HepG2 (cell line): Measurements from ENCODE around the gene NAP1L1. TPM values are rescaled to one million over a fixed set of nuclear protein-coding genes. Genes with fewer than 3 reads are reported as not detected.

ENCODE experiments used
- ATAC-seq: fragments of 200-7000 bp; cut with Tn5 transposase; 3 replicates; pipeline ENCODE4 v1.9.1; 2020; ENCODE audit warnings: mild to moderate bottlenecking, moderate library complexity
- BruUV-seq: library from RNA; stranded (reverse); fragments of 400-500 nt; replicated peaks from 2 replicates; lab custom pipeline; 2021; lab: Mats Ljungman, UMichigan
- CTCF ChIA-PET: fragments of 300-600 bp; formaldehyde crosslinking; extraction: SDS; loops from one replicate; lab custom pipeline; 2021; ENCODE audit warnings: low total read pairs, inconsistent platforms, low intra/inter-chr PET ratio; lab: Yijun Ruan, JAX
- POLR2A ChIA-PET: fragments of 350-600 bp; sonication (Branson Sonifier 250); formaldehyde crosslinking; loops from one replicate; lab custom pipeline; 2020; ENCODE audit warnings: antibody characterized with exemption, inconsistent platforms; lab: Yijun Ruan, JAX
- DNase-seq: peaks from one replicate; pipeline ENCODE4 v3.0.0-alpha.2; 2015; ENCODE audit warnings: low spot score
- FAIRE-seq: peaks from 3 replicates; lab custom pipeline; 2011; peaks lifted over from hg19 to GRCh38; lab: Jason Lieb, UNC
- H2AFZ ChIP-seq: one replicate; pipeline ENCODE4 v1.6.1; 2011; ENCODE audit warnings: low read length, inconsistent platforms
- H3K27ac ChIP-seq: fragments of 300-600 bp; 3 replicates; pipeline ENCODE4 v1.8.0; 2011; ENCODE audit warnings: mixed run types, mild to moderate bottlenecking, mixed read lengths, low read length, inconsistent platforms; ENCODE audit not compliant: insufficient read depth; ENCODE audit errors: extremely low read length
- H3K27me3 ChIP-seq, 2 experiments: fragments of 200-600 bp in 1 of 2; 2 replicates in 1 of 2; 3 replicates in 1 of 2; pipeline versions ENCODE4 v1.6.0 to v1.8.0; 2011; ENCODE audit warnings: low read length in 2 of 2, mild to moderate bottlenecking in 2 of 2, moderate library complexity in 2 of 2, inconsistent platforms in 1 of 2; ENCODE audit not compliant: insufficient read depth in 2 of 2, control insufficient read depth in 1 of 2
- H3K36me3 ChIP-seq, 2 experiments: fragments of 200-600 bp in 1 of 2; replicated peaks in 1 of 2; 2 replicates in 1 of 2; 3 replicates in 1 of 2; pipeline versions ENCODE4 v1.5.1 to v1.8.0; 2011; ENCODE audit warnings: low read length in 2 of 2, inconsistent platforms in 1 of 2; ENCODE audit not compliant: insufficient read depth in 2 of 2, control insufficient read depth in 1 of 2
- H3K4me1 ChIP-seq: 2 replicates; pipeline ENCODE4 v1.5.1; 2012; ENCODE audit warnings: low read length, inconsistent platforms; ENCODE audit not compliant: insufficient read depth
- H3K4me2 ChIP-seq: 2 replicates; pipeline ENCODE4 v1.6.0; 2011; ENCODE audit warnings: low read depth, low read length, inconsistent platforms
- H3K4me3 ChIP-seq, 3 experiments: fragments of 200-600 bp in 1 of 3; sonication (generic), shearing (Covaris generic) in 1 of 3; replicated peaks in 1 of 3; 2 replicates each; pipeline ENCODE4 v1.5.1; 2011 to 2016; ENCODE audit warnings: low read length in 3 of 3, inconsistent platforms in 2 of 3, low read depth in 2 of 3, mild to moderate bottlenecking in 2 of 3, control low read depth in 1 of 3, mixed read lengths in 1 of 3; ENCODE audit not compliant: insufficient read depth in 1 of 3
- H3K79me2 ChIP-seq: one replicate; pipeline ENCODE4 v1.6.1; 2011; ENCODE audit warnings: low read length, inconsistent platforms; ENCODE audit not compliant: insufficient read depth
- H3K9ac ChIP-seq: 2 replicates; pipeline ENCODE4 v1.6.0; 2011; ENCODE audit warnings: mild to moderate bottlenecking, low read depth, low read length, inconsistent platforms; ENCODE audit not compliant: insufficient read depth
- H3K9me3 ChIP-seq: 2 replicates; pipeline ENCODE4 v1.5.1; 2012; ENCODE audit warnings: mild to moderate bottlenecking, low read length
- H4K20me1 ChIP-seq: 2 replicates; pipeline ENCODE4 v1.6.0; 2011; ENCODE audit warnings: inconsistent platforms, mild to moderate bottlenecking, low read length, moderate library complexity; ENCODE audit not compliant: insufficient read depth
- CBX5 ChIP-seq: sonication (generic); formaldehyde crosslinking; IDR thresholded peaks from 2 replicates; pipeline ENCODE4 v1.4.0; 2020; ENCODE audit warnings: missing genetic modification reagents, borderline replicate concordance
- CCAR2 ChIP-seq: fragments of 200-400 bp; formaldehyde crosslinking; optimal IDR thresholded peaks from 2 replicates; pipeline ENCODE3; 2018; ENCODE audit warnings: low read depth, mild to moderate bottlenecking, low read length, moderate library complexity
- CEBPG ChIP-seq: IDR thresholded peaks from 2 replicates; pipeline ENCODE4 v1.6.1; 2016
- KLF15 ChIP-seq: sonication (generic); formaldehyde crosslinking; IDR thresholded peaks from 2 replicates; pipeline ENCODE4 v1.8.1; 2023; ENCODE audit warnings: borderline replicate concordance, mild to moderate bottlenecking, inconsistent platforms, missing genetic modification reagents, mixed read lengths
- KLF9 ChIP-seq: IDR thresholded peaks from 2 replicates; pipeline ENCODE4 v1.6.1; 2016; ENCODE audit warnings: low read depth
- SALL1 ChIP-seq: sonication (generic); formaldehyde crosslinking; IDR thresholded peaks from 2 replicates; pipeline ENCODE4 v1.8.0; 2022; ENCODE audit warnings: mild to moderate bottlenecking, missing genetic modification reagents
- SNAPC2 ChIP-seq: sonication (generic); formaldehyde crosslinking; IDR thresholded peaks from 2 replicates; pipeline ENCODE4 v1.8.1; 2022; ENCODE audit warnings: mild to moderate bottlenecking, missing genetic modification reagents
- SRSF1 ChIP-seq: fragments of 200-400 bp; formaldehyde crosslinking; optimal IDR thresholded peaks from 2 replicates; pipeline ENCODE3; 2017; ENCODE audit warnings: mild to moderate bottlenecking, low read depth, low read length, moderate library complexity
- ZC3H13 ChIP-seq: sonication (generic); formaldehyde crosslinking; IDR thresholded peaks from 2 replicates; pipeline ENCODE4 v1.8.1; 2023; ENCODE audit warnings: mild to moderate bottlenecking, missing genetic modification reagents, moderate library complexity
- ZKSCAN8 ChIP-seq: IDR thresholded peaks from 2 replicates; pipeline ENCODE4 v1.6.1; 2016; ENCODE audit warnings: borderline replicate concordance, missing genetic modification reagents, missing compliant biosample characterization
- ZNF24 ChIP-seq: fragments of 450-650 bp; IDR thresholded peaks from 2 replicates; pipeline ENCODE4 v1.6.1; 2017; ENCODE audit warnings: antibody characterized with exemption, mild to moderate bottlenecking
- ZNF562 ChIP-seq: sonication (generic); formaldehyde crosslinking; IDR thresholded peaks from 2 replicates; pipeline ENCODE4 v1.8.0; 2022; ENCODE audit warnings: missing genetic modification reagents, borderline replicate concordance
- ZNF766 ChIP-seq: sonication (generic); formaldehyde crosslinking; IDR thresholded peaks from 2 replicates; pipeline ENCODE4 v1.5.0; 2020; ENCODE audit warnings: missing genetic modification reagents, borderline replicate concordance
- ZNF816 ChIP-seq: sonication (generic); formaldehyde crosslinking; IDR thresholded peaks from 2 replicates; pipeline ENCODE4 v1.8.0; 2022; ENCODE audit warnings: missing genetic modification reagents, mild to moderate bottlenecking, borderline replicate concordance
- ZSCAN9 ChIP-seq: IDR thresholded peaks from 2 replicates; pipeline ENCODE4 v1.6.1; 2016; ENCODE audit warnings: borderline replicate concordance
- WGBS: methylation state at CpG from one replicate; pipeline ENCODE4 v1.1.6; 2017; ENCODE audit warnings: low lambda C conversion rate; 5-methylcytosine and 5-hydroxymethylcytosine counted together
- in situ Hi-C: cut with HindIII; loops from 2 replicates; pipeline ENCODE4 v1.10.0; 2017; ENCODE audit warnings: low pct_unique_long_range_greater_than_20kb; ENCODE audit not compliant: extremely low pct_ligation_motif_present
- intact Hi-C: fragments of 100-400 bp; cut with micrococcal nuclease; formaldehyde crosslinking; loops from one replicate; pipeline ENCODE4 v1.10.0; 2022; ENCODE audit not compliant: unreplicated experiment
- polyA plus RNA-seq, 8 experiments: library from polyadenylated mRNA; depleted of rRNA in 3 of 8; stranded (reverse) in 7 of 8; unstranded in 1 of 8; fragments of >200 nt; fragmentation: Illumina TruSeq in 4 of 8; extraction: Trizol in 4 of 8; gene quantifications; 2 replicates each; pipeline versions ENCODE4 v1.2.1 to v1.2.3, GENCODE V29; 2011 to 2016; ENCODE audit warnings: low read depth in 4 of 8, missing spikeins in 1 of 8, mixed read lengths in 1 of 8; ENCODE audit not compliant: insufficient read depth in 1 of 8
- total RNA-seq, 5 experiments: library from RNA; depleted of rRNA; stranded (reverse); fragments of >200 nt; fragmentation: Illumina TruSeq; extraction: Trizol; gene quantifications; 2 replicates each; pipeline ENCODE4 v1.2.3, GENCODE V29; 2016; ENCODE audit warnings: low read depth in 1 of 5
- TF ChIP-seq, protein P1 (sequence below): IDR thresholded peaks from 2 replicates; pipeline ENCODE4 v1.6.1; 2016; ENCODE audit warnings: missing genetic modification reagents, missing compliant biosample characterization
- TF ChIP-seq, protein P2 (sequence below): sonication (generic); formaldehyde crosslinking; IDR thresholded peaks from 2 replicates; pipeline ENCODE4 v1.9.0; 2021; ENCODE audit warnings: missing genetic modification reagents, borderline replicate concordance
- TF ChIP-seq, protein P3 (sequence below): sonication (generic); formaldehyde crosslinking; conservative IDR thresholded peaks from 2 replicates; pipeline ENCODE4 v1.4.0; 2020; ENCODE audit warnings: missing genetic modification reagents
- TF ChIP-seq, protein P4 (sequence below): sonication (generic); formaldehyde crosslinking; IDR thresholded peaks from 2 replicates; pipeline ENCODE4 v1.4.0; 2020; ENCODE audit warnings: mild to moderate bottlenecking, missing genetic modification reagents
- TF ChIP-seq, protein P5 (sequence below), 2 experiments: sonication (generic) in 1 of 2; formaldehyde crosslinking in 1 of 2; IDR thresholded peaks; 2 replicates each; pipeline versions ENCODE4 v1.5.1 to v1.6.1; 2011 to 2020; ENCODE audit warnings: borderline replicate concordance in 1 of 2, low read depth in 1 of 2, low read length in 1 of 2, mild to moderate bottlenecking in 1 of 2, missing genetic modification reagents in 1 of 2, moderate library complexity in 1 of 2

Gene NAP1L1
- total and polyA plus RNA-seq, 2 of the 13 experiments (the other 11 are each of a cell fraction or from before 2014, with no cell fraction given): 207 to 309 TPM

DNA sequence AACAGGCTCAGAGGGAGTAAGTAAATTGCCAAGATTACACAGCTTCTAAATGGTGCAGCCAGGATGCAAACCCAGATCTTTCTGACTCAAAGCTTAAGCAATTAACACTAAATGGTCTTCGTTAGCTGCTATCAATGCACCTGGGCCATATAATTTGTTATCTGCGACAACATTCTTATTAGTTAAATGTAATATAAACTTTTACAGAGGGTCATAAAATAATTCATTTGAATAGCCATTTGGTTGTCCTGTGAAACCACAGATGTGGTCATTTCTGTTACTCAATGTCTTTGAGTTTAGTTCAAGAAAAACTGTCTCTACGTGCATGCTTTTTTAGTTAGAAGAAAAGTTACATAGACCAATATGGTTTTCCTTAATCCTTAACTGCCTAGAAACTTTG lies 22.1 kb upstream of the NAP1L1 start:
- H2AFZ ChIP-seq: no peak overlapping the region
- ChIA-PET CTCF (no interaction called here), POLR2A (no interaction called here)
- H3K9me3 ChIP-seq: no peaks in the 10 kb centered on the region
- H3K4me1 ChIP-seq: no peaks in the 10 kb centered on the region
- WGBS: 20% methylated on average over 3 of the region's 3 CpGs
- no peaks in the 10 kb centered on the region for H4K20me1 ChIP-seq
- in situ Hi-C loops: no loop called here
- H3K9ac ChIP-seq: no peak overlapping the region
- intact Hi-C loops: no loop called here
- FAIRE-seq: no peak
- no peak overlapping the region for H3K4me3 ChIP-seq
- no peak overlapping the region for H3K27ac ChIP-seq
- no peak for ATAC-seq
- TF ChIP-seq ZNF562 (no peak), ZC3H13 (no peak), SRSF1 (no peak), KLF9 (CRISPR knock-in tag) (no peak), SNAPC2 (CRISPR knock-in tag) (no peak), CCAR2 (no peak), ZSCAN9 (CRISPR knock-in tag) (no peak), SALL1 (CRISPR knock-in tag) (no peak), KLF15 (no peak), ZNF766 (CRISPR knock-in tag) (no peak), ZNF816 (CRISPR knock-in tag) (no peak), ZNF24 (no peak), ZKSCAN8 (no peak), CEBPG (CRISPR knock-in tag) (no peak), CBX5 (CRISPR knock-in tag) (no peak)
- TF ChIP-seq, protein P1, sequence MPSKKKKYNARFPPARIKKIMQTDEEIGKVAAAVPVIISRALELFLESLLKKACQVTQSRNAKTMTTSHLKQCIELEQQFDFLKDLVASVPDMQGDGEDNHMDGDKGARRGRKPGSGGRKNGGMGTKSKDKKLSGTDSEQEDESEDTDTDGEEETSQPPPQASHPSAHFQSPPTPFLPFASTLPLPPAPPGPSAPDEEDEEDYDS: no peak
- TF ChIP-seq, protein P2, sequence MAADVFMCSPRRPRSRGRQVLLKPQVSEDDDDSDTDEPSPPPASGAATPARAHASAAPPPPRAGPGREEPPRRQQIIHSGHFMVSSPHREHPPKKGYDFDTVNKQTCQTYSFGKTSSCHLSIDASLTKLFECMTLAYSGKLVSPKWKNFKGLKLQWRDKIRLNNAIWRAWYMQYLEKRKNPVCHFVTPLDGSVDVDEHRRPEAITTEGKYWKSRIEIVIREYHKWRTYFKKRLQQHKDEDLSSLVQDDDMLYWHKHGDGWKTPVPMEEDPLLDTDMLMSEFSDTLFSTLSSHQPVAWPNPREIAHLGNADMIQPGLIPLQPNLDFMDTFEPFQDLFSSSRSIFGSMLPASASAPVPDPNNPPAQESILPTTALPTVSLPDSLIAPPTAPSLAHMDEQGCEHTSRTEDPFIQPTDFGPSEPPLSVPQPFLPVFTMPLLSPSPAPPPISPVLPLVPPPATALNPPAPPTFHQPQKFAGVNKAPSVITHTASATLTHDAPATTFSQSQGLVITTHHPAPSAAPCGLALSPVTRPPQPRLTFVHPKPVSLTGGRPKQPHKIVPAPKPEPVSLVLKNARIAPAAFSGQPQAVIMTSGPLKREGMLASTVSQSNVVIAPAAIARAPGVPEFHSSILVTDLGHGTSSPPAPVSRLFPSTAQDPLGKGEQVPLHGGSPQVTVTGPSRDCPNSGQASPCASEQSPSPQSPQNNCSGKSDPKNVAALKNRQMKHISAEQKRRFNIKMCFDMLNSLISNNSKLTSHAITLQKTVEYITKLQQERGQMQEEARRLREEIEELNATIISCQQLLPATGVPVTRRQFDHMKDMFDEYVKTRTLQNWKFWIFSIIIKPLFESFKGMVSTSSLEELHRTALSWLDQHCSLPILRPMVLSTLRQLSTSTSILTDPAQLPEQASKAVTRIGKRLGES: no peak
- TF ChIP-seq, protein P3, sequence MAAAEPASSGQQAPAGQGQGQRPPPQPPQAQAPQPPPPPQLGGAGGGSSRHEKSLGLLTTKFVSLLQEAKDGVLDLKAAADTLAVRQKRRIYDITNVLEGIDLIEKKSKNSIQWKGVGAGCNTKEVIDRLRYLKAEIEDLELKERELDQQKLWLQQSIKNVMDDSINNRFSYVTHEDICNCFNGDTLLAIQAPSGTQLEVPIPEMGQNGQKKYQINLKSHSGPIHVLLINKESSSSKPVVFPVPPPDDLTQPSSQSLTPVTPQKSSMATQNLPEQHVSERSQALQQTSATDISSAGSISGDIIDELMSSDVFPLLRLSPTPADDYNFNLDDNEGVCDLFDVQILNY: no peak
- TF ChIP-seq, protein P4, sequence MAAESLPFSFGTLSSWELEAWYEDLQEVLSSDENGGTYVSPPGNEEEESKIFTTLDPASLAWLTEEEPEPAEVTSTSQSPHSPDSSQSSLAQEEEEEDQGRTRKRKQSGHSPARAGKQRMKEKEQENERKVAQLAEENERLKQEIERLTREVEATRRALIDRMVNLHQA (CRISPR knock-in tag): no peak
- TF ChIP-seq, protein P5, sequence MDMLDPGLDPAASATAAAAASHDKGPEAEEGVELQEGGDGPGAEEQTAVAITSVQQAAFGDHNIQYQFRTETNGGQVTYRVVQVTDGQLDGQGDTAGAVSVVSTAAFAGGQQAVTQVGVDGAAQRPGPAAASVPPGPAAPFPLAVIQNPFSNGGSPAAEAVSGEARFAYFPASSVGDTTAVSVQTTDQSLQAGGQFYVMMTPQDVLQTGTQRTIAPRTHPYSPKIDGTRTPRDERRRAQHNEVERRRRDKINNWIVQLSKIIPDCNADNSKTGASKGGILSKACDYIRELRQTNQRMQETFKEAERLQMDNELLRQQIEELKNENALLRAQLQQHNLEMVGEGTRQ (IDR thresholded peaks at IDR 0.05; ENCODE audit: low read depth, low read length): no peak
- TF ChIP-seq, protein P5 (CRISPR knock-in tag; IDR thresholded peaks at IDR 0.05; ENCODE audit: borderline replicate concordance): no peak
- peaks cover 0 to 5% of the 10 kb centered on the region in 2 experiments; a peak in 1 of 5 replicates for H3K27me3 ChIP-seq
- BruUV-seq: no TSS peak
- H3K79me2 ChIP-seq: no peaks in the 10 kb centered on the region
- H3K36me3 ChIP-seq: no peaks in the 10 kb centered on the region
- no peak overlapping the region for H3K4me2 ChIP-seq
- DNase-seq: no peak
